Measurements from ENCODE around the gene CMPK1.

CMPK1 gene

GRCh38 chr1:47416319-47417169, 83.0 kb downstream of the CMPK1 start:
- Histone ChIP-seq H3K9me3 (peaks cover 14% of the 10 kb centered on the region), H3K9ac (no peak overlapping the region), H3K4me2 (no peak overlapping the region), H3K36me3 (no peaks in the 10 kb centered on the region), H4K20me1 (no peaks in the 10 kb centered on the region), H3K4me3 (no peak overlapping the region), H3K27ac (no peak overlapping the region), H3K27me3 (peaks cover 49% of the 10 kb centered on the region), H3K4me1 (no peaks in the 10 kb centered on the region)
- TF ChIP-seq Cebpa-rat (IDR thresholded peaks at IDR 0.05): no peak

DNA sequence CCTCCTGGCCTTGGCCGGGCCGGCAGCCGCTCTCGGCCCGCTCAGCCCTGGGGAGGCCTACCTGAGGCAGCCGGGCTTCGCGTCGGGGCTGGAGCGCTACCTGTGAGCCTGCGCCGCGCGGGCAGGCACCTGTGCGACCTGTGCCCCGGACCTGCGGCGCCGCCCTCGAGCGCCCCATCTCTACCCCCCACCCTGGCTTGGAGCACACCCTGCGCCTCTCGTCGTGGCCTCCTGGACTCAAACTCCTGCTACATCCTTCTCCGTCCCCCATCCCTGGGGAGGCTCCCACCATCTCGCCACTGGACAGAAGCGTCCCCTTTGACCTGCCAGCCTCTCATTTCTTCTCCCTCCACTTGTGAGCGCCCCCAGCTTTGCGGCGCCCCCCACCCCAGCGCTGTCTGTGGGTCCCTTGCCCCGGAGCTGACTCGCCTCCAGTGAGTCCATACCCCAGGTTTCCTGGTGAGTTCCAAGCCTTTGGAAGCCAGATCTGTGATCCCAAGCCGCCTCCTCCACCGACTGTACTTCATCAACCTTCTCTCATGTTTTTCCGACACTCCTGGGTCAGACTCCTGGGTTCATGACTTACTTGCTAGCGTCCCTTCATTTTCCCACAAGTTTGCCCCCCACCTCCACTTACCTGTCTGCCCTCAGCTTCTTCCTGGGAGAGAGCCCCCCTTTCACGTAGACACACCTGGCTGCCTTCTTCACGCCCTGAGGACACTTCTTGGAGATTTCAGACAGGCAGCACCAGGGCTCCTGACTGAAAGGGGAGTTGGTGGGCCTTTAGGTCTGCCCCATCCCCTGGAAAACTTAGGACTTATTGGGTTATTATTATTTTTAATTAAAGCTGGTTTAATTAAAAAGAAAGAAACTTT, 83.8 kb downstream of the CMPK1 start:
- Histone ChIP-seq H4K20me1 (no peaks in the 10 kb centered on the region), H3K9ac (no peak overlapping the region), H3K4me3 (no peak overlapping the region), H3K9me3 (peaks cover 14% of the 10 kb centered on the region), H3K27ac (no peak overlapping the region), H3K36me3 (no peaks in the 10 kb centered on the region), H3K27me3 (peaks cover 49% of the 10 kb centered on the region), H3K4me2 (no peak overlapping the region), H3K4me1 (no peaks in the 10 kb centered on the region)
- TF ChIP-seq Cebpa-rat (IDR thresholded peaks at IDR 0.05): no peak

DNA sequence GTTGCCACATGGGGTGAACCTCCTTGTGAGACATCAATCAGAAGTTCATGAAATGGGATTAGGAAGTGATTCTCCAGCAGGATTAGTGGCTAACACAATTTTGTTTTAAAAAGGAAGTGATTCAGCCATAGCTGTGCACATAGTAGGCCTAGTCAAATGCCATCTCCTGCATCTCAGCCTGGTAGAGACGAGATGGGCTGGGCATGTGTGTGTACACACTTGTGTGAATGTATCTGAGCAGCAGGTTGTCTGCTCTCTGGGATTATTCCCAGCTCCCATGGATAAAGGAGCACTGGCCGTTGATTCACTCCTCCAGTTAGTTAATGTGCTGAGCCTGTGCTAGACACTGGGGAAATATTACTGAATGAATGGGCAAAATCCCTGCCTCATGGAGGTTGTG, 84.5 kb downstream of the CMPK1 start:
- Histone ChIP-seq H3K36me3 (no peaks in the 10 kb centered on the region), H3K27me3 (peaks cover 49% of the 10 kb centered on the region), H4K20me1 (no peaks in the 10 kb centered on the region), H3K27ac (no peak overlapping the region), H3K4me2 (no peak overlapping the region), H3K9me3 (peaks cover 14% of the 10 kb centered on the region), H3K9ac (no peak overlapping the region), H3K4me1 (no peaks in the 10 kb centered on the region), H3K4me3 (no peak overlapping the region)
- TF ChIP-seq Cebpa-rat (IDR thresholded peaks at IDR 0.05): no peak

GRCh38 chr1:47418681-47419325, 85.2 kb downstream of the CMPK1 start:
- H3K9me3 ChIP-seq: peaks cover 14% of the 10 kb centered on the region
- H3K9ac ChIP-seq: no peak overlapping the region

DNA sequence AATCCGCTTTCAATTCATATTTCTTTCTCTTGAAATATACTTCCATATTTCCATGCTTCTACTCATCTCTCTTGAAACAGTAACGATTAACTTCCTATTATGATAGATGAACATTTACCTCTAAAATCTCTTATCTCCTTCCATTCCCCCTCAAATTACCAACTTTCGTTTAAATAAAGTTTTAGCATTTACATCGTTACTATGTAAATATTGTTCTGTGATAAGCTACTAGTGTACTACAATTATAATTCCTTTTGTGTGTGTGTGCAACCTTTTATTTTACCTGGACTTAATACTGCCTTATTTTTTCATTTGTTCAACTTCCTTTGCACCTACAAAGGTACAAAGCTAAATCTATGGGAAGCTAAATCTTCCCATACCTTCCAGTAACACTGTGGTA, 87.0 kb downstream of the CMPK1 start:
- Histone ChIP-seq H3K4me2 (no peak overlapping the region), H3K27me3 (peaks cover 36% of the 10 kb centered on the region)
- no peak for TF ChIP-seq Cebpa-rat (IDR thresholded peaks at IDR 0.05)

More at GRCh38 chr1:47418681-47419325, 85.2 kb downstream of the CMPK1 start:
- Histone ChIP-seq H3K4me2 (no peak overlapping the region), H3K4me3 (no peak overlapping the region), H3K4me1 (no peaks in the 10 kb centered on the region), H4K20me1 (no peaks in the 10 kb centered on the region), H3K27ac (no peak overlapping the region), H3K27me3 (peaks cover 49% of the 10 kb centered on the region), H3K36me3 (no peaks in the 10 kb centered on the region)
- no peak for TF ChIP-seq Cebpa-rat (IDR thresholded peaks at IDR 0.05)

GRCh38 chr1:47423872-47424271, 90.3 kb downstream of the CMPK1 start:
- no peak for TF ChIP-seq Cebpa-rat (IDR thresholded peaks at IDR 0.05)
- Histone ChIP-seq H3K9me3 (no peaks in the 10 kb centered on the region), H3K4me3 (no peak overlapping the region), H3K27ac (no peak overlapping the region), H3K4me2 (no peak overlapping the region), H3K4me1 (no peaks in the 10 kb centered on the region), H3K9ac (no peak overlapping the region), H3K36me3 (no peaks in the 10 kb centered on the region), H3K27me3 (peaks cover 3% of the 10 kb centered on the region; the same call in 1 of the 2 replicates), H4K20me1 (peaks cover 33% of the 10 kb centered on the region; the same call in 1 of the 2 replicates)

More for the DNA sequence above, 87.0 kb downstream of the CMPK1 start:
- no peaks in the 10 kb centered on the region for H3K36me3 ChIP-seq
- no peaks in the 10 kb centered on the region for H3K4me1 ChIP-seq
- H3K4me3 ChIP-seq: no peak overlapping the region
- peaks cover 14% of the 10 kb centered on the region for H3K9me3 ChIP-seq
- peaks cover 12% of the 10 kb centered on the region; the same call in 1 of the 2 replicates for H4K20me1 ChIP-seq
- H3K9ac ChIP-seq: no peak overlapping the region
- H3K27ac ChIP-seq: no peak overlapping the region

DNA sequence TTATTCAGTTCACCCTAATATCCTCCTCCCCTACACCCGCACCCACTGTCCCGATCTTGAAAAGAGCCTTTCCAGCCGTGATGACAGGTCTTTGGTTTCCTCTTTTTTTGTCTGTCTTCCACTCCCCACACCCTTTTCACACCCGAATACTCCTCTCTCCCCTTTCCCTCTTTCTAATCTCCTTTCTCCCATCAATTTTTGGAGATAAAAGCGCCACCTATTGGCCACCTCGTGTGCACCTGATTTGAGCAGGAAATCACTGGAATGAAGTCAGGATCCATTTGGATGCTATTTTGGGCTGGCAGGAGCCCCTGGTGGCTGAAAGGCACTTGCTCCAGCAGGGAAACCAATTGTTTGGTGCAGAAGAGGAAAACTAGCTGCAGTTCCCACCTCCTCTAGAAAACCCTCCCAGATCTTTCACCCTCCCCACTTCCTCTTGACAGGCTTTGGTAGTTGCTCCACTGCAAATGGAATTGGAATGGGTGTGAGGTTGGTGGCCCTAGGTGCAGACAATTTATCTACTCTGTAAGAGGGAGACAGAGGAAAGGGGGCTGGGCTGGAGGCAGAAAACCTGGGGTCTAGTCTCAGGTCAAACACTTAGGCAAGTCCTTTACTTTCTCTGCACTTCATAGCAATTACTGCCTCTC, 90.9 kb downstream of the CMPK1 start:
- Histone ChIP-seq H3K9me3 (no peaks in the 10 kb centered on the region), H4K20me1 (peaks cover 35% of the 10 kb centered on the region; the same call in 1 of the 2 replicates), H3K4me2 (no peak overlapping the region), H3K4me3 (no peak overlapping the region), H3K9ac (no peak overlapping the region), H3K36me3 (no peaks in the 10 kb centered on the region), H3K27ac (no peak overlapping the region), H3K27me3 (no peaks in the 10 kb centered on the region), H3K4me1 (no peaks in the 10 kb centered on the region)
- no peak for TF ChIP-seq Cebpa-rat (IDR thresholded peaks at IDR 0.05)

All from BLaER1 (cell line).